CD4-positive, alpha-beta T cell treated with Interleukin-6 for 4 hours (primary cell): ENCODE data around the gene ANKMY1.

ENCODE experiments used
- DNase-seq: peaks from one replicate; pipeline ENCODE4 v3.0.0-alpha.2; 2020; ENCODE audit warnings: mixed read lengths

ANKMY1 gene

DNA sequence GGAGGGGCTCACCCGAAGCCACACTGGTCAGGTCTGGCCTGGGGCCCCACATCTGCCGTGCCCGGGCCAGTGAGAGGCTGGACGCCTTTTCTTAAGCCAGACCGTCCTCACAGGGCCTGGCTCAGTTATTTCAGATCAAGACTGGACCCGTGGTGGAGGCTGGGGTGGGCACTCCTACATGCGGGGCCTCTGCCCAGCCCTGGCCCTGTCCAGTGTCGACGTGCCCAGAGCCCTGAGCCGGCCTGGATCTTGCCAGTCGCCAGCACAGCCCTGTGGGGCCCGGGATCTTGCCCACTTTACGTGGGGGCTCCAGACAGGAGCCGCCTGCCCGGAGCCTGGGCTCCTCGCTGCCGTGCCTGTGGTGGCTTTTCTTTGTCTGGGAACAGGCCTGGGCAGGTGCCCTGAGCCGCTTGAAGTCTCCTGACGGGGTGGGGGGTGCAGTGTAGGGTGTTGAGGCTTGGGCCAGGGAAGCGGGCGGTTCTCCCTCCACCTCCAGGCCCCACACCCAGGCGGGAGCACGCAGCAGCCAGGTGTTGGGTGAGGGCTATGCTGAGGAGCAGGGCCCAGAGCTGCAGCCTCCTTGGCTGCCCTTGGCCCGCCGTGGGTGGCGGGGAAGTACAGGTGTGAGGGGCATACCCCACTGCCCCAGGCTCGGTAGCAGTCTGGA, 116.3 kb downstream of the ANKMY1 start:
- DNase-seq = no peak

DNA sequence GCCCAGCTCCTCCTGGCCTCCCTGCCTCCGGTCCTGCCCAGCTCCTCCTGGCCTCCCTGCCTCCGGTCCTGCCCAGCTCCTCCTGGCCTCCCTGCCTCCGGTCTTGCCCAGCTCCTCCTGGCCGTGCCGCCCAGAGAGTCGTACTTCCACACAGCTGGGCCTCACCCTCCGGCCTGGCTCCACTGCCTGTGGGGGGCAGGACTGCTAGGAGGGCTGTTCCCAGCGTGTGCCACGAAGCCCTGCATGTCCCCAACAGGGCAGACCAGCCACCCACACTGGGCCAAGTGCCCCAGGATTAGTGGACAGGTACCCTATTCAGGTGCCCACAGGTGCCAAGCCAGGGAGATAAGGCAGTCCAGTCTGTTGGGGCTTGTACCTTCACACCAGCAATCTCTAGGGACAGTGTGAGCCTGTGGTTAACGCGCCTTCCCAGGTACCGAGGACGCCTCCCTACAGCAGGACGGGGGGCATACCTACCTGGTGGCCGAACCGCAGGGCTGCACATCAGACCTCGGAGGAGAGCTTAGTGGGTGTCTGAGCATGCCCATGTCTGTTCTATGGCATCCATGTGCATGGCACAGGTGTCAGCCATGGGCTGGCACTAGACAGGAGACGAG, 117.0 kb downstream of the ANKMY1 start:
- no peak for DNase-seq

DNA sequence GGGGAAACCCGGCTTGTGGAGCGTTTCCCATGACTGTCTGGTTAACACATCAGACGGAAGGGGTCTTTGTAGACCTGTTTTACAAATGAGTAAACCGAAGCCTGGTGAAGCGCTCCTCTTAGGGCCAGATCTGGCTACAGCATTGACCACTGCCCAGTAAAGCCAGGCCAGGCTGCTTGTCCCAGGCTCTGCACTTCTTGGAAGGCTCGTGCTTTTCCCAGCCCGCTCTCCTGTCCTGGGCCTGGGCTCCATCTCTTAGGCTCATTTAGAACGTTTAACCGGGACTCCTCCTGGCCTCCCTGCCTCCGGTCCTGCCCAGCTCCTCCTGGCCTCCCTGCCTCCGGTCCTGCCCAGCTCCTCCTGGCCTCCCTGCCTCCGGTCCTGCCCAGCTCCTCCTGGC, 117.5 kb downstream of the ANKMY1 start:
- no peak for DNase-seq

DNA sequence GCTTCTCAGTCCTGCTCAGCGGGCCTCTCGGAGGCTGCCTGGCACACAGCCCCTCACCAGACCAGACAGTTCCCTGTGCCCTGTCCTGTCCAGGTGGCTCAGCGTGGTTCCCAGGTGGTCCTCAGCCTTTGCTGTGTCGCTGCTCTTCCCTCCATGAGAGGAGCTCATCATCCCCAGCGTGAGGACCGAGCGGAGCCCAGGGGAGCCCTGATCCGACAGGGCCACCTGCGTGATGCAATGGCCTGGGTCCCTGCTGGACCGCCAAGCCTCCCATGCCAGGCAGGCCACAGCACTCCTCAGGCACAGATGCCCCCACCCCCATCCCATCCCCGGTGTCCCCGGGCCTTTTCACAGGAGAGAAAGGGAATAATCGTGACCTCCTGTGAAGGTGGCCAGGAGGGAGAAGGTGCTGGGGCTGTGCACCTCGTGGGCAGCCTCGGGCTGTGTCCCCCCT, 118.1 kb downstream of the ANKMY1 start:
- DNase-seq = no peak

DNA sequence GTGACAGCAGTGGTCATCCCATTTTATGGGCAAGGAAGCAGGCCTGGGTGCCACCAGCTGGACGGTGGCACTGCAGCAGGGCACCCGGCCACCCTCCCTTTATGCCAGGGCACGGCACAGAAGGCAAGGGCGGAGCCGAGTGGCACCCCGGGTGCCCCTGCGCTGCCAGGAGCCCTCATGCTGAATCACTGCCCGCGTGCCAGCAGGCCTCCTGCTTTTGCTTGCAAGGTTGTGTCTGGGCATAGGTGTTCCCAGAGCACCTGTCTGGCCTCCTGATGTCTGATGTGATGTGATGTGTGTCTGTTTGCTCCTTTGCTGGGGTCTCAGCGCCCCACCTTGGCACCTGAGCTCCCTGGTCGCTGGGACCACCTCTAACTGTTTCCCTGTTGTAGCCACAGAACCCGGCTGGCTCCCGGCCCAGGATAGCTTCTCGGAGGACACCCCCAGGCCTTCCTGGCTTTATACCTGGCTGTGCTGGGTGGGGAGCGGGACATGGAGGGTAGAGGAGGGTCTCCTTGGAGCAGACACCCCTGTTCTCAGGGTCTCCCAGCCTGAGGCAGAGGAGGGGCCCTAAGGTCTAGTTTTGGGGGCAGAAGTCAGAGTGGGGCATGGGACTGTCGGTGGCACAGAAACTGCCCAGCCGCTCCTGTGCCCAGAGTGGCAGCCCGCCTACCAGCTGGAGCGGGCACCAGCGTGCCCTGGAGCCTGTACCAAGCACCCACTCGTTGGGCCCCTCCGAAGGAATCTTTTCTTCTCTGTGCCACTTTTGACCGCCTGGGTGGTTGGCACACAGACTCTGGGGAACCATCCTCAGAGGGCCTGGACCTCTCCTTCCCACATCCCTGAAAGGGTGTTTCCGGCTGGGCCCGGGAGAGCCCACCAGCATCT, 118.7 kb downstream of the ANKMY1 start:
- DNase-seq = no peak

DNA sequence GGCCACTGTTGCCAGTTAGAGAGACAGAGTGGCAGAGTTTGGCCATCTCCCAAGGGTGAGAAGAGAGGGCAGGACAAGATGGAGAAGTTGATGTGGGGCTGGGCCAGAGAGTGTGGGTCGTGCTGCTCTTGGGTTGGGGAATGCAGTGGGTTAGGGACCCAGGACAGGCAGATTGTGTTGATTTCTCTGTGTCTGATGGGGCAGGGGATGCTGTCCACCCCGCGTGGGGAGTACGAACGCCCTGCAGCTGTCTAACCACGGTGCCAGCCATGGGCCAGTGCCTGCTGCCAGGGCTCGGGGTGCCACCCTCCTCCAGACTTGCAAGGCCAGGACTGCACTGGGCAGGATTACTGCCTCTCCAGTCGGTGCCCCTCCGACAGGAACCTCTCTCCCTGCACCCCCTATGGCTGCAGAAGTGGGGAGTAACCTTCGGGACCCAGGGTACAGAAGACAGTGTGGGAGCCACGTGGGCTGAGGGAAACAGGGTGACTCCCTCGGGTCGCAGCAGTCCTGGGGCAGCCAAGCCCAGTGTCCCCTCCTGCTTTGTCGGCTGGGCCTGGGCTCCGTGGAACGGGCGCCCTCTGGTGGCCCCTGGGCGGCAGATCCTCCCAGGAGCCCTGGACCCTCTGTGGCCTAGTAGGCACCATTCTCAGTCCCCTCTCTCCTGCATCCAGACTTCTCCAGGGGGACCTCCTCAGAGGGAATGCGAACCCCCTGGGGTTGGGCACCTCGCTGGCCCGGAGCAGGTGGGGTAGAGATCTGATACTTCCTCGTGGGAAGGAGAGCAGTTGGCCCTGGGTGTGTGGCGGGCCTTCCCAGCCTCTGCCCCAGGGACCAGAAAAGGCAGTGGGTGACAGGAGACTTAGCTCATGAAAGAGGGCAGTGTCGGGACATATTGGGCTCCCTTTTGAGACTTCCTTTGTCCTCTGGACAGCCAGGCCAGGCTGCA, 119.7 kb downstream of the ANKMY1 start:
- peak; percentile 74 for DNase-seq

DNA sequence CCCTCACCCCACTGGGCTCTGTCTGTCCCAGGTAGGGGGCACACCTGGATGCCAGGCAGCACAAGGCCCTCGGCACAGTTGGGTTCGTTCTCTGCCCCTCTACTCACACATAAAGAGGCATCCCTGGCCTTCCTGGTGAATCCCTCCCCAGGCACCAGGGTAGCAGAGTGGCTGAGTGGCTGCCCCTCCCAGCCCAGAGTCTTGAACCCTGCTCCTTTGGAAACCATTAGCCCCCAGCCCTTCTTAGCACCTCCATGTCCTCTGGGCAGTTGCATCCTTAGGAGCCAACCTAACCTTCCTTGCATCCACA, 120.3 kb downstream of the ANKMY1 start:
- no peak for DNase-seq

DNA sequence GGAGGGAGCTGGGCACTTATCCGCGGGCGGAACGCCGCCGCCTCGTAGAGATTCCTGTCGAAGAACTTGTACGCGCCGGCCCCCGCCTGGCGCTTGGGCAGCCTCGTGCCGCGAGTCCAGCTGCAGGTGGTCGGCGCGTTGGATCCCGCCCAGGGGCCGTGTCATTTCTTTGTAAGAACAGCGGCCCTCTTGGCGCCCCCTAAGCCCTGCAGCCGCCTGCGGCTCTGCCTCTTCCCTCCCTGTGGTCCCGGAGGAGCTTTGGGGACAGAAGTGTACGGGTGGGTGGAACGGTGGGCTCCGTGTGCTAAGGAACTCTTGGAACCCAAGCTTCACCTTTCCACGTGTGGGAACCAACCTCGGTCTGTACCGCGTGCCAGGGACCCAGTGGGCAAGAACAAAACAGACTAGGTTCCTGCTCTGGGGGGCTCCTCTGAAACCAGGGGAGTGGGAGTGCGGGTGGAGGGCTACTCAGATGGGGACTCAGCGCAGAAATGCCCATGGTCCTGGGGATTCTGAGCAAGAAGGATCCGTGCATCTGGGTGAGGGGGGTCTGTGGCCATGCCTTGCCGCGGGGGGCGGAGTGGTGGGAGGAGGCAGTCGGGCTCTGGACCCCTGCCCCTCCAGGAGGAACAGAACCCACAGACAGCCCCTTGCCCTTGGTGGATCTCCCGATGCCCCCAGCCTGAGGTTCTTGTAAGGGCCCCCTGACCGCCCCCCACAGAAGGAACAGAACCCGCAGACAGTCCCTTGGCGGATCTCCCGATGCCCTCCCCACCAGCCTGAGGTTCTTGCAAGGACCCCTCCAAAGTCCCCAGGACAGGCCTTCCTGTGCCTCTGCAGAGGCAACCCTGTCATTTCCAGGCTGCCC, 120.9 kb downstream of the ANKMY1 start:
- DNase-seq = no peak

DNA sequence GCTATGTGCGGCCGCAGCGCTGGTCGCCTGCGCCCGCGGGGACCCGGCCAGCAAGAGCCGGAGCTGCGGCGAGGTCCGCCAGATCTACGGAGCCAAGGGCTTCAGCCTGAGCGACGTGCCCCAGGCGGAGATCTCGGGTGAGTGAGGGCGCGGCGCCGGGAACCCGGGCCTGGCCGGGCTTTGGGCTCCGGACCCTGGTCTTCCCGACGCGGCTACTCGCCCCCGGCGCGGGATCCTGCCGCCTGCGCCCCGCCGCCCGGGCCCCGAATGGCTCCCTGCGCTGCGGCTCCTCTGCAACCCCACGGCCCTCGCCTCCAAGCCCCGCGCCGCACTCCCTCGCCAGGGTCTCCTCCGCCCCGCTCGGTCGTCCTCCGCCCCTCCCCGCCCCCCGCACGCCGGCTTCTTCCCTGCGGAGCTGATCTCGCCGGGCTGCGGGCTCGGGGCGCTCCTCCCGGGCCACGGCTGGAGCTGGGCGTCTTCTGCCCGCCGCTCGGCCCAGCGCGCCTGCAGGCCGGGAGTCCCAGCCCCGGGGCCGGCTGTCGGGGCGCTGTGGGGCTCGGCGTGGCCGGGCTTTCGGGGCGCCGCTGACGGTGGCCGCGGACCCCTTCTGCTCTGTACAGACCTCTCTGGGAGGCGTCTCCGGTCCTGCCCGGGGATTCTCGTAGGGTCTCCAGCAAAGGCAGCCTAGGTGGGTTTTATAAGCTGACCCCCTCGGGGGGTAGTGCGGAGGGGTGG, 121.7 kb downstream of the ANKMY1 start:
- peak; percentile 20 for DNase-seq

DNA sequence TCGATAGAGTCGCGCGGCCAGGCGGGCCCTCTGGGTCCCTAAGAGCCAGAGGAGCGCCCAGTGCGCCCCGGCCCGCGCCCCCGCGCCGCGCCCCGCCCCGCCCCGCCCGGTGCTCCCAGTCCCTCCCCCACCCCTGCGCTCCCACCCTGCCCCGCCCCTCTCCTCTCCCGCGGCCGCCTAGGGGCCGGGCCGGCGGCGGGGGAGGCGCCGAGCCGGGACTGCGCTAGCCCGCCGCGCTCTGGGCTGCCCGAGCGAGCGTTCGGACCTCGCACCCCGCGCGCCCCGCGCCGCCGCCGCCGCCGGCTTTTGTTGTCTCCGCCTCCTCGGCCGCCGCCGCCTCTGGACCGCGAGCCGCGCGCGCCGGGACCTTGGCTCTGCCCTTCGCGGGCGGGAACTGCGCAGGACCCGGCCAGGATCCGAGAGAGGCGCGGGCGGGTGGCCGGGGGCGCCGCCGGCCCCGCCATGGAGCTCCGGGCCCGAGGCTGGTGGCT, 122.3 kb downstream of the ANKMY1 start, which contains the start of gene GPC1:
TSS of gene GPC1 (plus strand) at position 207 of the 491 bp plus-strand sequence. CDS start at position 463, 256 bp downstream.
- DNase-seq = peak; percentile 75

DNA sequence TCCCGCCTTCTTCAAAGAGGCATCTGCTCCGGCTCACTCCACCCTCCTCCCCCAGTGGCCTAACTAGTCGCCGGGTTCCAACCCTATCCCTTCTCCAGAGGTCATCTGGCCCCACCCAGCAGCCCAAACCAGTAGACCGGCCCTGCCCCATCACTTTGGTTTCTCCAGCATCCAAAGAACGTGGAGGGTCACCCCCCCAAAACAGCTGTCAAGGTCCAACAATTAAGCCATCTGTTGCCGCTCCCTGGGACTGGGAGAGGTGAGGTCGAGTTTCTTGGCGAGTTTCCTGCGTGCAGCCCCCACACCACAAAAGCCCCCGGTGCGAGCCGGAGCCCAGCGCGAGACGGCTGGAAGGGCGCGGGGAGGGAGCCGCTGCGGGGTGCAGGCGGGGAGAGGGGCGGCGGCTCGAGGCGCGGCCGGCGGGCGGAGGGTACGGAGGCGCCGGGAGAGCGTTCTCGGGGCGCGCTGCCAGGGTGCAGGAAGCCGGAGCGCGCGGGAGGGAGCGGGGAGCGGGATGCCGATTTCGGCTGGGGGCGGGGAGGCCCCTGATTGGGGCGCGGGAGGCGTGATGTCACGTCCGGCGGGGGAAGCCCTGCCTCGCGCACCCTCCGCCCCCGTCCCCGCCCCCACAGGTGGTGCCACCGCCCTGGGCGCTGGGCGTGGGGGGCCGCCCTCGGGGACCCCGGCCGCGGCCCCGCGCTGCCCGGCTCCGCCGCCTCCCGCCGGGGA, 122.9 kb downstream of the ANKMY1 start:
- peak; percentile 96 for DNase-seq

DNA sequence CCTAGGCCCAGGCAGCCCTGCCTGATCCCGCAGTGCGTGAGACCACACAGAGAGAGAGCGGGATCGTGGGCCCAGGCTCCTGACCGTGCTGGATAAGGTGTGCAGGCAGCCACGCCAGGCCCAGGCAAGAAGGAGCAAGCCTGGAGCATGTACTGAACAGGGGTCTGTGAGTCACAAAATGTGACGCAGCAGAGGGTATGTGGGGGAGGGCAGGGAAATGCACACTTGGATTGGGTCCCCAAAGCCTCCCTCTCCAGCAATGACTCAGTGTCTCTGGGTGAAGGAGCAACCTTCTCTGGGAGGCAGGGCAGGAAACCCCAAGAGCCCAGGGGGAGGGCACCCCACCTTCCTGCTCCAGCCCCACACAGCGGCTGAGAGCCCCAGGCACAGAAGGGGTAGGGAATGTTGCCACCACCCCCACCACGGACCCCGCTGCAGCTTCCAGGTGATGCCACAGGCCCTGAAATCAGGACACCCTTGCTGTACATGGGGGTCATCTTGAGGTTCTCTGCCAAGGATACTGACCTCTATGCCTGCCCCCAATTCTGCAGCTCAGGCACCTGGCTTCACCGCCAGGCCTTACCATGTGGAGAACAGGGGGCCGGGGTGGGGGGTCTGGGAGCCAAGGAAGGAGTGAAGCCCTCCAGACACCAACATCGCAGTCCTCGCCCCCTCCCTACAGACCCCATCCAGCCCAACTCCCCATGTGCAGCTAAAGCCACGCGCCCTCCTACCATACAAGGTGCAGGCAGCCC, 123.6 kb downstream of the ANKMY1 start:
- no peak for DNase-seq

DNA sequence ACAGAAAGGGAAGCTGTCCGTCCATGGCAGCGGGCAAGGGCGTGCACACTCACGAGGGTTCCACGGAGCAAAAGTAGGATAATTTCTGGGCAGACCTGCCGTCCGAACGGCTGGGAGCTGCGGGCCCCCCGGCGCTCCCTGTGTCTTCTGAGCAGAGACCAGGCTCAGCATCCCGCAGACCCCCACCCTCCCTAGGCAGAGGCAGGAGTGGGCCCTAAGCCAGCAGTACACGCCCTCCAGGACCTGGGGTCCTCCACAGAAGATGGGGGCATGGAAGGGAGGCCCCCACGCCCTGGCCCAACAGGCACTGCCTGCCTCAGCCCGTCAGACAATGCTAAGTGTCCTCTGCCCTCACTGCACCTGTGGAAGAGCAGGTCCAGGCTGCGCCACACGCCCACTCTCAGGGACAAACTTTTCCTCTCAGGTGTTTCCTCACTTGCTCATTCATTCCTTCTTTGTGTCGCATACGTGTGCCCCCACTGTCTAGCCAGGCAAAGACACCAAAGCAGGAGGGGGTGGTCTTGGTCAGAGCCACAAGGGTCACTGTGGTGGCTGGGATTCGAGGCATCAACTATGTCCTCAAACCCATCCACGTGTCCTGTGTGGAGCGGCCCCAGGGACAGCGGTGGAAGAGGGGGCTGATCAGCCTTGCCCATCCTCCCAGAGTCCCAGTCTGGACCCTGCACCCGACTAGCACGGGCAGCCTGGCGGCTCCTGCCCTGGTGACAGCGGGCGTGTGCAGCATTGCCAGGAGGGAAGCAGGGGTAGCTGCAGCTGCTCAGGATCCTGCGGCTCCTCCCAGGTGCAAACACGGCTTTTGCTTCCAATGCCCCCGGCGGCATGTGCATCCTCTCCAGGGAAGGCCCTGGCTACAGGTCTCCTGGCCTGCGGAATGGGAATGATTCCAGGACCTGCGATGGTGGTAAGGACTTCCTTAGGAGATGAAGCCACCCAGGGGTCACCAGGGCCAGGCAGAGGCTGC, 124.7 kb downstream of the ANKMY1 start:
- DNase-seq = no peak

DNA sequence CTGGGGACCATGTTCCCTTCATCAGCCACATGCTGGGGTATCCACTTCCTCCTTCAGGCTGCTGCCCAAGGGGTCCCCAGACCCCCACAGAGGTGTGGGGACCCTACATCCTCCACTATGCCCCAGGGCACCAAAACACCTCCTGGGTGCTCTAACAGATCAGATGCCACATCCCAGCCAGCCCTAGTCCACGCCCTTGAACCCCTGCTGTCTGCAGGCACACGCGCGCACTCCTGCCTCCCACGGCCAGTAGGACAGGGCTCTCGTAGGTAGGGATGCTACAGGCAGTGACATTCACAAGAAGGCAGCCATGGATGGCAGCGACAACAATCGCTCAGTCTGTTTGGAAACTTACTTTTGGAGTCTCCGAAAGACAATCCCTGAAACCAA, 125.4 kb downstream of the ANKMY1 start:
- DNase-seq = no peak

DNA sequence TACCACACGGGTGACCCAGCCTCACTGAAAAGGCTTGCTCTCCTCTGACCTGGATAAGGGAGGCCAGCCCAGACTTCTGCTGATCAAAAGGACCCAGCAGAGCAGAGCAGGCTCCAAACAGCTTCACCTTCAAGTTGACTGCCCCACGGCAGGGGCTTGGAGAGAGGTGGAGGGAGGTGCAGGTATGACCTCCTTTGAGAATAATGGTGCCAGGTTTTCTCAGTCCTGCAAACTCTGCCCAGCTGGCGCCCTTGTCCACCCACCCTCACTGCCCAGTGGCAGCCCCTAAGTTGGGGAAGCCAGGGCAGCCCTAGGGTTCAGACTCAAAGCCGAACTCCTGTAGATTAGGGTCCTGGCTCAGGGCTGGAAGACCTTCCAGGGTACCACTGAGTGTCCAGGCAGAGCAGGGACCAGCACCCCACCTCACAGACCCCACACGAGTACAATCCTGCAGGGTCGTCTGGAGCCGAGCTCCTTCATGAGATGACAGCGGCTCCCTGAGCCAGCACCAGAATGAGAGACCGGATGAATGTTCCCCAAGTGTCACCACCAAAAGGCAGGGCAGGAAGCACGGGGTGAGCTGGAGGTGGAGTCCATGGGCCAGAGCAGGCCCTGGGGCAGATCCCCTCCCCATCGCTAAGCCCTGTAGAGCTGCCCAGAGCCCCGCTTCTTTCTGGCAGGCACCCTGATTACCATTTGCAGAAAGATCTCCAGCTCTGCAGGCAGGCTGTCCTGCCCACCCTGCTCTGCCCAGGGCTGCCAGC, 125.9 kb downstream of the ANKMY1 start:
- DNase-seq = no peak

DNA sequence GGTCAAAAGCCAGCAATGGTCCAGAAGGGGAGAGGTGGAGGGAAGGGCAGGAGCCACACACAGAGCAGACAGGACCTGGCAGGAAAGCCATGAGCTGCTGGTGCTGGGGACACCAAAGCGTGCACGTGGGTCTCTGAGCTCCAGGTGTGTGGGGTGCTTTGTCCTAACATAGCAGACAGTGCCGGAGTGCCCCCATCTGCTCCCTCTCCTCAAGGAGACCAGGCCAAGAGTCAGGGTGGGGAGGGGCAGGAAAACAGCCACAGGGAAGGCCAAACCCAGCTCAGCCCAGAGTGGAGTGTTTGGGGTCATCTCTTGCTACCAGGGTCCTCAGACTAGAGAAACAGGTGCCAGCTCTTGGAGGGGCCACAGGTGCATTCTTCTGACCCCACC, 126.5 kb downstream of the ANKMY1 start:
- no peak for DNase-seq

DNA sequence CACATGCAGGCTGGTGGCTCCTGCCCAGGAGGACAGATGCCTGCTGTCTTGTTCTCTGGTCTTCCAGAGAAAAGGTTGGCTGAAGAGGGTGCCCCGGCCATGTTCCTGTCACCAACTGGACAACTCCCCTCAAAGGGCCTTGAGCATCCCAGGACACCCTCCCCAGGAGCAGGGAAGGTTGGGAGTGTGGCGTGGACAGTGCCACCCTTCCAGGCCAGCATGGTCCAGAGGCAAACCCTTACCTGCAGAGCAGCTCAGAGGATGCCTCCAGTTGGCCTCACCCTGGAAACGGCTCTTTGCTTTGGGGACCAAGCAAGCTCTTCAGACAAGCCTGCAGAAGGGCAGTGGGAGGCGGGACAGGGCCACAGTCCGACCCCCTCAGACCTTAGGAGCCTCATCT, 127.2 kb downstream of the ANKMY1 start:
- no peak for DNase-seq
